Stimulated activated CD8-positive, alpha-beta memory T cell treated with anti-CD3 and anti-CD28 coated beads, Interleukin-15, amount 100 ng/mL, for 48 hours (primary cell): ENCODE results near the gene PACRG.
"Not testable (repeated sequence)": the region's sequence is repeated elsewhere in the genome, so short reads cannot be mapped to it uniquely, and the experiment has no call there.

ENCODE experiments used
- DNase-seq, 2 donors: peaks; one replicate each; pipeline ENCODE4 v3.0.0-alpha.2; 2020; ENCODE audit warnings: low read depth in 2 of 2

Gene PACRG

DNA sequence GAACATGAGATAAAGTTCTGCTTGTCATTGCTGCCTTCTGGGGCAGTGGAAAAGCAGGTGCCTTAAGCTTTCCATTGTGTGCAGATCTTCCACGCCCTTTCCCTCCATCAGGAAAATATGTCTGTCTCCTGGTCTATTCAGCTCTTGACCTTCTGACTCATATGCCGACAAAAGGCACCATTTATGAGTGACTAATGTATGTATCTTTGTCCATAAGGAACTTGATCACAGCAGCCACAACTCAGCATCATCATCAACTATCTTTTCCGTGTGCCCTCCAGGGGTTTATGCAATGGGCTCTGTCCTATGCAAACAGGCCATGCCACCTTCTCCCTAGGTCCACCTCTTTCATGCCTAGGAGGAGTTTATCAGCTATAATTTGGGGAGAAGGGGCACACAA, 584.1 kb downstream of the PACRG start:
- DNase-seq: no peak

DNA sequence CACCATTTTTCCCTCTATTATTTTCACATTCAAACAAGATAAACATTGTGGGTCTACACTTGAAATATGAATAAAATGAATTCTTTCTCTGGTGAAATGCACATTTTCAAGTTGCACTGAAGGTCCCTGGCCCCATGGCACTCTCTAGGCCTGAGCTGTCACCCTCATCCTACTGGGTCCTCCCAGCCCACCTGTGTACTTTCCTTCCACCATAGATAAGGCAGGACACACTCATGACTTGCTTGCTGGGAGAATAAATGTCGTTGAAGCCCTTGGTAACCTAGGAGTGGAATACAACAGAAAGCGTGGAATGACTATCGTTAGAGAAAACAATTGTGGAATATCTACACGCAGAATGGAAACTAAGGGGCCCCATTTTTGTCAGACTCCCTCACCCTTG, 585.8 kb downstream of the PACRG start:
- no peak for DNase-seq

DNA sequence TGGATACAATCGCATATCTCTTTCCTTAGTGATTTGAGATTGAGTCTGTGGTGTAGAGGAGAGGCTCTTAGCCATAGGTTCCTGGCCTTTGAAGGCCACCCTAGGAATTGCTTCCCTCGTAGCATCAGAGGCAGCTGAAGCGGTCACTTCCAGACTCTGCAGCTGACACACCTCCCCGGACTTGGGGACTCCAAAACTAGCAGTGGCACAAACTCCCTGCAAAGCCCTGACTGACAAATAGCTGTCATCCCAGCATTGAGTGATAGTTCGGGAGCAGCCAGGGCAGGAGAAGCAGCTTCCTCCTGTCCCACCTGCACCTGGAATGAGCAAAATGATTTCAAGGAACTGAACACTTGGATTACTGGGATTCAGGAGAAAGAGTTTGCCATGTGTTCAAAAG, 586.2 kb downstream of the PACRG start:
- no peak for DNase-seq

DNA sequence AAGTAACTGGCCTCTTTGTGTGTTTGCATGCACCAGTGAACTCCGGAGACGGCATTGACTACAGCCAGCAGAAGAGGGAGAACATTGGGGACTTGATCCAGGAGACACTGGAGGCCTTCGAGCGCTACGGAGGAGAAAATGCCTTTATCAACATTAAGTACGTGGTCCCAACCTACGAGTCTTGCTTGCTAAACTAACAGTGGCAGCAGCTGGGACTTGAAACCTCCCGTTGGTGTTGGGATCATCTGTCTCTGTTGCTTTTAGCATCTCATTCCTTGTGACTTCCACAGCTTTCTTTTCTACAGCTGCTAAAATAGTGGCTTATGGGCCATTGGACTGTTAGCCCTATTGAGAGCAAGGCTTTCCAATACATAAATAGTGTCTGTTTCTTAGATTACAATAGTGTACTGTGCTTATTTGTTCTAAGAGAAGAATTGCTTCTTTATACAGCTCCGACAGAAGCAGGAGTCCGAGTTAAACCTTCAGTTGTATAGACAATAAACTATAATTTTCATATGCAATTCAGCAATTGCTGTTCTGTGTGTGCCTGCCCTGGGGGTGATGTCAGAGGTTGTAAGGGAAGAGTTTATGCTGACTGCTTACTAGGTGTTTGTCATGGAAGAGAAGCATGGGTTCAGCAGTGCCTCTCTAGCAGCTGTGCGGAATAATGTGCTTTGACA, 587.2 kb downstream of the PACRG start:
- DNase-seq: no peak

DNA sequence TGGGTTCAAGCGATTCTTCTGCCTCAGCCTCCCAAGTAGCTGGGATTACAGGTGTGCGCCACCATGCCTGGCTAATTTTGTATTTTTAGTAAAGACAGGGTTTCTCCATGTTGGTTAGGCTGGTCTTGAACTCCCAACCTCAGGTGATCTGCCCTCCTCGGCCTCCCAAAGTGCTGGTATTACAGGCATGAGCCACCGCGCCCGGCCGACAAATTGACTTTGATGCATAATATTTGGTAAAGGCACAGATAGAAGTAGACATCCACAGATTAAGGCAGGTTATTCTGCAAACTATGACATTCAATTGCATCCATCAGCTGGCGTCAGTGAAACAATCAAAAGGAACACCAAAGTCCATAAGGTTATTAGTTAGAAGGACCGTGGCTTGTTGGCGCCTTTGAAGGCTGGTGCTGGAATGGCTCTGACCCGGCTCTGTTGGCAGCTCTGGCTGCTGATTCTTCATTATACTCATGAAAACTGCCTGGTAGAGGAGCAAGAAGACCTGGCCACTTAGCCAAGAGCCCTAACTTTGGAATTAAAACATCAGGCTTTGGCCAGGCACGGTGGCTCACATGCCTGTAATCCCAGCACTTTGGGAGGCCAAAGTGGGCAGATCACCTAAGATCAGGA, 589.2 kb downstream of the PACRG start:
- not testable (repeated sequence) for DNase-seq

DNA sequence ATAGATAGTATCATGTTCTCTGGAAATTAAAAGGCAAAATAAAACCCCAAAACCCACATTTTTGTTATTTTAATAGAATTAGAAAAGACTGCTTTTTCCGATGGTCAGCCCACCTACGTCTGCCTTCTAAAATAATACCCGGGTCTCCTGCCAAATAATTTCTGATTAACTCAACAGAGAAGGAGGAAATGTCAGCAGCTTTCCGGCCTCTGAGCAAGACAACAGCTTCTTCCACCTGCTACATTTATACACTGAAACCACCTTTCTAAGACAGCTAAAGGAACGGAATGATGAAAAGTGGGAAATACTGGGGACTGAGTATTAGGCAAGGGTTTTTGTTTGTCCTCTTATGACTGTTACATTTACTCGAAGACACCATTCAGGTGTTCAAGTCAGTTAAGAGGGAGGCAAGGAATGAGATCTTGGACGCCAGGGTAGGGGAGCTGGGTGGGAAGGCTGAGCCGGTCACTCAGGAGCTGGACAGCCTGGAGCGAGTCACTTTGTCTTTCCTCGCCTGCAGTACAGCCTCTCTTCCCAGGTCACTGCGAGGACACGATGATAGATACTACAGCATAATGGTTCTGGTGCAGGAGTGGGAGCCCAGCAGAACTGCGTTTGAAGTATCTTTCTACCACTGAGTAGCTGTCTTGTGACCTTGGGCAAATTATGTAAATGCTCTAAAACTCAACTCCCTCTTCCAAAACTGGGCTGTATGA, 590.5 kb downstream of the PACRG start:
- DNase-seq: no peak

DNA sequence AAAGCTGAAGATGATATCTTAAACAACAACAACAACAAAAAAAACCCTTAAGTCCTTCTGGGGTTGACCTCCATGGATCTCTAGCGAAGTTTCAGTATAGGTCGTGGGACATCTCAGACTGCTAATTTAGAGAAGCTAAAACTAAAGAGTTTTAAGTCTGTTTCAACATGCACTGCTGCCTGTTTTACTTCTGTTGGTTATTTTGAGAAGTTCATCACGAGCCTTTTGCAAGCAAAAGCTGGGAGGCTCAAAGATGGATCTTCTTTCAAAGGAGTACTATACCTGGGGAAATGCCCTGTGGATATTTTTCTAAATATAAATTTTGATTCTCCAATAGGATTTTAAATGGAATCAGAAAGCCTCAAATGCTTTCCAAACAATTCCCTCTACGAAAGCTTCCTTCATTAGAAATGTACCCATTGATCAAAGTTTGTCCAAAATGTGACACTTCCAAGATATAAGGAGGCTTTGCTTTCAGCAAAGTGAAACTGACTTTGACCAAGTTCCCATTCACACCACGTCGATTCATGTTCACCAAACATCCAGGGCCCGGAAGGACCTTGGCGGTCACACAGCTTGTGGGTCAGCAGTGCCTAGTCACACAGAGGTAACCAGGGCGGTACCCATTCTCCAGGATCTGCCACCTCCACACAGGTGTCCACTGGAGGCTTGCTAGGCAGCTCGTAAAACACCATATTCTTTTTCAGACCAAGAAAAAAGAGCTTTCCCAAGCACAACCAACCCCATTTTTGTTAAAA, 592.0 kb downstream of the PACRG start:
- no peak for DNase-seq

DNA sequence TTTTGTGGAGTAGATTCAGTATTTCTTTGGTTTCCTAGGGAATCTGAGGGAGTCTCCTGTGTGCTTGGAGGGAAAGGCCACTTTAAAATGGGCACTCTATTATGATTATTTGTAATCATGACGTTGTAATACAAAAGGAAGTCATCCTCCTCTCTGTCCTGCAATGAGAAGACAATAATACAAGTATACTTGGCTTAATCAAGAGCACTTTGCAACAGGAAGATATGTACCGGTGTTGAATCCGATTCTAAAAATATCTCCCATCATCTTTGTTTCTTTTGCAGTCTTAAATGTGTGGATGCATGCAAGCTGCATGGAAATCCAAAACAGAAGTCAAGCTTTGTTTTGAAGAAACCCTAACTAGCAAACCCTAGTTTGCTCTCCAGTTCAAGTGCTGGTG, 592.6 kb downstream of the PACRG start:
- DNase-seq: no peak

DNA sequence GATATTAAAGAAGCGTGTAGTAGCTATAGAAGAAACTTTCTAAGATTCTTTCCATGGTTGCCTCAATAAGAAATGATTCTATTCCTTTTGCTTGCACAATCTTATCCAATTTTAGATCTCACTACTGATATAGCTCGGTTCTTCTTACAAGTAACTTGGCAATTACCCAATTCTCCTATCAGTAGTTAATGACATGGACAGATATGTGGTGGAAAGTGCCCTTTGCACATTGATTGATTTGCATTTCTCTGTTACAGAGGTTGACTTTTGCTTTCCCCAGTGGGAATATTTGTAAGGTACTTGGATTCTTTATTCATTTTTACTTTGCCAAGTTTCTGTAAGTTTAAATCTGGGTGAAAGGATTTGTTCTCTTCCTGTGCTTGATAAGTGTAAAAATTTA, 593.0 kb downstream of the PACRG start:
- no peak for DNase-seq

DNA sequence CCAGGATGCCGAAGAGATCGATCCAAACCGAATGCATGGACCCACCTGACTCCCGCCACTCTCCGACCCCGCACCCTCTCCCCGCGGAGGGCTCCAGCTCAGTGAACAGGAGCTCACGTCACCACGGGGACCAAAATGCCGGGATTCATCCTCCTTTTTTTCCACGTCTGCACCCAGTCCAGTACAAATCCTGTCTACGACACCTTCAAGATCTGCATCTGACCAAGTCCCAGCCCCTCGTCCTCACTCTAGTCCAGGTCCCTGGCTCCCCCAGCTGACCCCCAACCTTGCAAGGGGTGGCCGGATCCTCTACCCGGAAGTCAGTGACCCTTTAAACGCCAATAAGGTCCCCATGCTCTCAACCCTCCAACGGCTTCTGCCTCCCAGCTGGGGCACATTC, 593.9 kb downstream of the PACRG start:
- no peak for DNase-seq

DNA sequence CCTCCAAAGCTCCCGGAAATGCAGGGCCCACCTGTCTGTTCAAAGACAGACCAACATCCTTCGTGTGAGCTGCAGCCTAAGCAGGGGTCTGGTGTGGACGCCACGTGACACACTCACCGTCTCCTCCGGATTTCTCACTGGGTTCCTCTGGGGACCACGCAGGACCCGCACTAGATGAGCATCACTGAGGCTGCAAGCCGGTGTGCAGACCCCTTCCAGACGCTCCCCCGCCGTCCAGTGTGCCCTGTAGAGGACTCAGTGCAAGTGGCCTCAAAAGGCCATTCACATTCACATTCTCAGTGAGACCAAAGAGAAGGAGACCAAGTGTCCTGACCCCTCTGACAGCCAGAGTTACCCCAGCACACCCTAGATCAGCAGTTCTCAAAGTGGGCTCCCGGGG, 595.5 kb downstream of the PACRG start:
- no peak for DNase-seq

DNA sequence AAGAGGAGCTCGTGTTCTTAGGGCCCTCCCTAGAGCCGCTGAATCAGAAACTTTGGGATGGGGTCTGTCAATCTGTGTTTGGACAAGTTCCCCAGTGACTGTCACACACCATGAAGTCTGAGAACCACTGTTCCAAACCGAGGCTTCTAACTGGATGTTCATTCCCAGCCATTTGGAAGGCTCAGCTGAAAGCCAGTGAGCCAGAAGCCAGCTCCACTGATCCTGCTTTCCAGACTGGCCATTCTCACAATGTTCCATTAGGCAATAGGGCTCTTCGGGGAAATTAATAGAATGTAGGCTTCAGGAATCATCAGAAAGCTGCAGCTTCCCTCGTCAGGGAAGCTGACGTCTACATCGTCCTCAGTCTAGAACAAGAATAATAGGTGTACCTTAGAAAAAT, 595.9 kb downstream of the PACRG start:
- DNase-seq: no peak

DNA sequence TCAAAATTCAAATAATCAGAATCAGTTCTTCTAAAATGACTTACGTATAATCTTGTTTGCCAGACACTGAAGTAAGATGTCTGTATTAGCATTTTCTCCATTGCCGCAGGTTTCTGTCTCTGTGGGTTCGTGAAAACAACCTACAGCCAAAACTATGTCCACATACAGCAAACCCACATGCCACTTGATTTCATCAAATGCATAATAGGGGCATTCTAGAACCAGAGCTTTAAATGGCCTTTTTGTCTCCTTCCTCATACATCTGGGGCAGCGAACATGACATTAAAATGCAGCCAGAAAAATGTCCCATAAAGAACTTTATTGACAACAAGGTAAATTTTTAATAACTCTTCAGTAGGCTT, 596.5 kb downstream of the PACRG start:
- no peak for DNase-seq

DNA sequence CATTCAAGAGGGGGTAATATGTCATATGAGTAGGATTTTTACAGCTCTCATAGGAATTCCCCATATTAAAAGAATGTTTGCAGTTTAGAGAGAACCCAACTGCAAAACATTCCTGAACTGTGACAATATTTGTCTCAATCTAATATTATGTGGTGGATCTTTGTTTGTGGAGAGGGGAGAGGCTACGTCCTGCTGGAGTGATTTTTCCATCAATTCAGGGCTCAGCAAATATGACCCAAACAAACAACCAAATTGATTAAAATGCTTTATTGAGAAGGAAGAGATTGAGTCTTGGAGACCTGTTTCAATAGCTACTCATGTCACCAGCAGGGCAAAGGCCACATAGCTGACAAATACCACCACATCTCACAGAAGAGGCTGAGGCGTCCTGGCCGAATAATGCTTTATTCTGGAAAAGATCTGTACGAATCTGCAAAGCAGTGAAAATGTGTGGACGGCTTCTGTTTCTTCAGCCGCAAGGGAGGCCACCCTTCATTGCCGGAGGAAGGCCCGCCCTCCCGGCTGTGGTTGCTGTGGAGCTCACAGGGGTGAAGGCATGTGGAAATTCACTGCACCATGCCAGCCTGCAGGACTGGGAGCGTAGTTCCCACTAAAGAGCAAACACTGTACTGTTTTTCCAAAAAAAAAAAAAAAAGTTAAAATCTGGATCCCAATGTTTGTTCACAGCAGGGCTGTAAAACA, 597.1 kb downstream of the PACRG start:
- no peak for DNase-seq

DNA sequence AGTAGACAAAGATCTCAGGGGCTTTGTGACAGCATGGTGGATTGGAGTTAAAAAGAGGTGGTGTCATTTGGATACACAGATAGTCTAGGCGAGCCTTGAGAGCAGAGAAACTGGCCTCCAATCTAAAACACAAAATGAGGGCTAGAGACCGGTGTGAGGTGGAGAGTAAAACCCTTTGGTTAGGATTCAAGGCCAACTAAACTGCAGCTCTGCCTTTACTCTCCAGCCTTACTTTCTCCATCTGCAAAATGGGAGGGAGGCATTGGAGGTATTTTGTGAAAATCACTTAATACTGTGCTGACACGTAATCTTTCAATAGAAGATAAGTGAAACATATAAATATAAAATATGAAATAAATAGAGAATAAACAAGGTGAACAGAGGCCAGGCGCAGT, 597.6 kb downstream of the PACRG start:
- DNase-seq: no peak

DNA sequence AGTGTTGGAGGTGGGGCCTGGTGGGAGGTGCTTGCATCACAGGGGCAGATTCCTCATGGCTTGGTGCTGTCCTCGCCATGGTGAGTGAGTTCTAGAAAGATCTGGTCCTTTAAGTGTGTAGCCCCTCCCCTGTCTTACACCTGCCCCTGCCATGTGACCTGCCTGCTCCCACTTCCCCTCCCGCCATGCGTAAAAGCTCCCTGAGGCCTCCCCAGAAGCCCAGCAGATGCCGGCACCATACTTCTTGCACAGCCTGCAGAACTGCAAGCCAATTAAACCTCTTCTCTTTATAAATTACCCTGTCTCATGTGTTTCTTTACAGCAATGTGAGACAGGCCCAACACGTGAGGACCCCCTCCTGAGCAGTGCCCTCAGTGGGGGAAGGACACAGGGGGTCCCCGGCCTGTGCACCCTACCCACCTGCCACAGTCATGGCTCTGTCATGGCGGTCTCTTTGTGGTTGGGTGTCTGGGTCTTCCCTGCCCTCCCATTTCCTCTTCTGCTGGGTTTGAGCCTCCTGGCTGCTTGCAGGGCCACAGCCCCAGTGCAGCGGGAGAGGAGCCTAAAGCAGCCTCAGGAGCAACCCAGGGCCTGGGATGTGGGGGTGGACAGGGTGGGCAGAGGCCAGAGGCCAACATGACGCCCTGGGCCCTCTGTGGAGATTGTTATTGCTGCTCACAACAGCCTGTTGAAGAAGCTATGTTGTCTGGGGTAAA, 599.5 kb downstream of the PACRG start:
- no peak for DNase-seq

DNA sequence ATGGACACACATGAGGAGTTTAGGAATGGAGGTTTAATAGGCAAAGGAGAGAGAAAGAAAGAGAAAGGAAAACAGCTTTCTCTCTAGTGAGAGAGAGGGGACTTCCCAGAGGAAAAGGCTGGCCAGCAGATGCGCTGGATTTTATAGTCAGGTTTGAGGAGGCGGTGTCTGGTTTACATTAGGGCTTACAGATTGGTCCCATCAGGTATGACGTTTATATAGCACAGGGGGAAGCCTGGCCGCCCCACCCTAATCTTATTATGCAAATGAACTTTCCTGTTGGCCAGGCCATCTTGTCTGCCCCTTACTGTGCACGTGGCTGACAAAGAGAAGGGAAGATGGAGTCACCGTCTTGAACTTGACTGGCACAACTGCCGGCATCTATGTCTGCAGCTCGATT, 600.1 kb downstream of the PACRG start:
- DNase-seq: no peak

DNA sequence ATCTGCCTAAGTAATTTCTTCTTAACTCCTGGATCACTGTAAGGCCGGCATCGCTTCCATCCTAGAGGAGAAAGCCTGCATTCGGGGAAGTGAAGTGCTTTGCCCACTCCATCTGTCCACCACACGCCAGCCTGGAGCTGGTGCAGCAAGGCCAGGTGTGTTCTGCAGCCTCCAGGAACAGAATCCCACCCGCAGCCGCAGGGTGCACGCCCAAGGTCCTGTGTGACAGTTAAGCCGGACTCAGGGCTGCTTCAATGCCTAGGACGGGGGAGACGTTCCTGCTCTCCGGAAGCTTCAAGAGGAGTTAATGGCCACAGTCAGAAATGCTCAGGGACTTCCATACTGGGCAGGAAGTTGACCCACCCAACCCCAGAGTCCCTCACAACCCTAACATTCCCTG, 600.6 kb downstream of the PACRG start:
- DNase-seq: no peak

DNA sequence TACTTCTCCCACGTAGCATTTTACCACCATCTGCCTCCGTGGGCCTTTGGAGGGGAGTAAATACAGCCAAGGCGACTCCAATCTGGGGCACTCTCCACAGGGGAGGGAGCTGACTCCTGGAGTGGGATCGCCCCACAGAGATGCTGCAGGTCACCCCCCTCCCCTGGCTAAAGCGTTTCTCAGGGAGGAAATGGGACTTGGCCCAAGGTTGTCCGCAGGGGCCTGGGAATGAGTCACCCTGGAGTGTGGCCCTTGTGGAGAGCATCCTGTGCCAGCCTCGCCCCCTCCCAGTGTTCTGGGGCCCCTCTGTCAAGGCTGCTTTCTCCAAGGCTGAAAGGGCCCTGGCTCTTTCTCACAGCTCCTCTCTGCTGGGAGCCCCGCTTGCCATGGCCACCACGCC, 602.2 kb downstream of the PACRG start:
- no peak for DNase-seq

DNA sequence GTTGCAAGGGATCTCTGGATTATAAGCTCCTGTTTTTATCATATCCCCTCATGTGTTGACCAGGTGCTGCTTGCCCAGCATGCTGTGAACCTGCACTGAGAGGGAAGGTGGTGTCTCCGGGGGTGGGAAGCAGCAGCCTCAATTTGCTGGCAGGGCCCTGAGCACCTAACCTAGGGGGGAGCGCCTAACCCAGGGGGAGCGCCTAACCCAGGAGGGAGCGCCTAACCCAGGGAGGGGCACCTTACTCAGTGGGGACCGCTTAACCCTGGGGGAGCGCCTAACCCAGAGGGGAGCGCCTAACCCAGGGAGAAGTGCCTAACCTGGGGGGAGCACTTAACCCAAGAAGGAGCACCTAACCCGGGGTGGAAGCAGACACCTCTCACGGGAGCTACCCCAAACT, 603.5 kb downstream of the PACRG start:
- DNase-seq: no peak

DNA sequence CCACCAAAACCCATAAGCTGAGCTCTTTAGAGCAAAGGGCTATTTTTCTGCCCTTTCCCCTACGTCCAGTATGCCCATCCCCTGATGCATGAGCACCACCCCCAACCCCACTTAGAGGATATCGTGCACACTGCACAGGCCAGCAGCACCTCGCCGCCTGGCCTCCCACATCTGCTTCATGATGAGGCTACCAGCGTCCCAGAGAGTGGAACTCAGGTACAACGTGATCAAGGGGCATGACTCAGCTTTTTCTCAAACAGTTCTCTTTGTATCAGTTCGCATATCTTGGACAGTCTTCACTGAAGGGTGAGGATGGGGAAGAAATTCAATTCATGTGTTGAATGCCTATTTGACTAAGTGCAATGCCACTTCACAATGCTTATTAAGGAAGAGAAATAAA, 604.8 kb downstream of the PACRG start:
- DNase-seq: no peak
